HG03520 (cell line): ENCODE data around the gene PTPRD.
"Not testable (repeated sequence)": the region's sequence is repeated elsewhere in the genome, so short reads cannot be mapped to it uniquely, and the experiment has no call there.

ENCODE experiments used
- ATAC-seq: cut with Tn5 transposase; IDR thresholded peaks from one replicate; pipeline ENCODE4 v1.9.1; 2021; ENCODE audit warnings: mild to moderate bottlenecking, moderate library complexity; ENCODE audit not compliant: unreplicated experiment

The PTPRD gene

DNA sequence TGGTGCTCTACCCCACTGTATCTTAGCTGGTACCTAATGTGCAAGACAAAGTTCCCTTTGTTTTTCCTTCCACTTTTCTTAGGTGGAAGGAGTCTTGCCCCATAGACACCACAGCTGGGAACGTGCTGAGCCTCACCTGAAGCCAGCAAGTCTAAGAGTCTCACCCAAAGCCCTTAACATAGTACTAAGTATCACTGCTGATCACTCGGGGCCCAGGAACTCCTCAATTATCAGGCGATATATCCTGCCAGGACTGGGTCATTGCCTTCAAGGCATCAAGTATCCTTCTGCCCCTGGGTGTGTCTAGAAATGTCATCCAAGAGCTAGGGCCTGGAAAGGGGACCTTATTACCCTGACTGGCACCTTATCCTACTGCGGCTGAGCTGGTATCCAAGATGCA lies 123.9 kb downstream of the PTPRD start:
- ATAC-seq: no peak

DNA sequence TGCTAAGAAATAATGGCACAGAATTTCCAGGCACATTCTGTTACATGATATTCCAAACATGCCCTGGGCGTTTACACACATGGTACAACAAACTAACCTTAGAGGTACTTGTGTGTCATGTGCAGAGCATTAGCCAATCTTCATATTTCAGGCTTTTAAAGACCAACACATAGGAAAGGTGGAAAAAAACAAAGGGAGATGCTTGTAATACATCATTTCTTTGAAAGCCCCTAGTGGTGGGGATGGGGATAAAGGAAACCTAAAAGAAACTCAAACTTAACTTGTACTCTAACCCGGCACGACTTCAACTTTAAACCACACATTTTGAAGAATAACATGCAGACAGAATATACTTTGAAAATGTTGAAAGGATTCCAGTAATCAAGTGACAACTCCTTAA lies 133.6 kb downstream of the PTPRD start:
- ATAC-seq: no peak

DNA sequence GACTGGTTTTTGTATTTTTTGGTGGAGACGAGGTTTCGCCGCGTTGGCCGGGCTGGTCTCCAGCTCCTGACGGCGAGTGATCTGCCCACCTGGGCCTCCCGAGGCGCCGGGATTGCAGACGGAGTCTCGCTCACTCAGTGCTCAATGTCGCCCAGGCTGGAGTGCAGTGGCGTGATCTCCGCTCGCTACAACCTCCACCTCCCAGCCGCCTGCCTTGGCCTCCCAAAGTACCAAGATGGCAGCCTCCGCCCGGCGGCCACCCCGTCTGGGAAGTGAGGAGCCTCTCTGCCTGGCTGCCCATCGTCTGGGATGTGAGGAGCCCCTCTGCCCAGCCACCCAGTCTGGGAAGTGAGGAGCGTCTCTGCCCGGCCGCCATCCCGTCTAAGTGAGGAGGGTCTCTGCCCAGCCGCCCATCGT lies 163.6 kb downstream of the PTPRD start:
- ATAC-seq: not testable (repeated sequence)

DNA sequence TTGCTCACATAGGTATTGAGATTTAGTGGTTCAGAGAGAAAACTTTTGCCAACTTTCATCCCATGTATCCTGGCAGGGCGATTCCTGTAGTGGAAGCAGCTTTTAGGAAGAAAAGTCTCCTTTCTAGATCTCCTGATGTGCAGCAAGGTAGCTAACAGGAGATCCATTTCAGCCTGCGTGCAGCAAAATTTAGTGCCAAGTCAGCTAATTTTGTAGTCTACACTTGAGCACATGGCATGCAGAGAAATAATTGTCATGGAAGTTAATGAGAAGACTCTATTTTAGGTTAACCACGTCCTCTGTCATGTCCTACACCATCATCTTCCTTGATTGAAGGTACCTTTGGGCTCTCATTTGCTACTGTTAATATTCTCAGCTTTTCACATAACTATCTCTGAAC lies 165.8 kb downstream of the PTPRD start:
- ATAC-seq: no peak

DNA sequence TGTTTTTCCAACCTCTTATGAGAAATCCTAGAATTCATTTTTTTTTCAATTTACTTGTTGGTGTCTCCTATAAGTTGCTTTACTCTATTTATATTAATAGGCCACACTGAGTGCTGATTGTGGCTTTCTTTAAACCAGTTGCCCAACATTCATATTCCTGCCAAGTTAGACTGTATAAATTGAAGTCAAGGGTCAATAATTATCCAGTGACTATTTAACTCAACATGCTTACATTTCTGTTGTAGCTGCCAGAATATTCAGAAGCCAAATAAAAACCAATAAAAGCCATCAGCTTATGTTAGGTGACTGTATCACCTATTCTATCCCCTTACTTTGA lies 169.0 kb downstream of the PTPRD start:
- ATAC-seq: no peak

DNA sequence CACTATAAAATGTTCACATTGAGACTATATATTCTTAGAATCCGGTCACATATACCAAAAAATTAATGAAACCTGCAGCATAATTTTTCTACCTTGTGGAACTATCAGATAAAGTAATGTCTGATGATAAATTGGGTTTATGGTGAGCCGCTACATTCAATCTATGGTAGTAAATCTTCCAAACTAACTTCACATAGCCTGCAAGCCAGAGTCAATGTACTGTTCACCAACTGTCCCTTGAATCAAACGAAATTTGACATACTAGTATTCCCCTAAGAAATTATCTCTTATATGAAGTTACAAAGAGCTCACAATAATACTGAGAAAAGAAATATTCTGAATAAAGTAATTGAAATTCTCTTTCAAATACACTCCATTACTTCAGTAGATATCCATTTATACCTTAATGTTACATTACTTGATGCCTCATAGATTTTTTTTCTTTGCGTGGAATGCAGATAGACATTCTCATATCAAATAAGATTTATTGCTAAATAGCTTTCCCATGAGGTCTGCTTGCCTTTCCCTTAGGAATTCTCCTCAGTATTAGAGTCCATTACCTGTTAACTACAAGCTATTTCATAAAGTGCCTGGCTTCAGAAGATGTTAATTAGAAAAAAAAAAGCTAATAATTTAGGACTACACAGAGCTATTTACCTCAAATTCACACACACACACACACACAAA lies 169.5 kb downstream of the PTPRD start:
- ATAC-seq: no peak

DNA sequence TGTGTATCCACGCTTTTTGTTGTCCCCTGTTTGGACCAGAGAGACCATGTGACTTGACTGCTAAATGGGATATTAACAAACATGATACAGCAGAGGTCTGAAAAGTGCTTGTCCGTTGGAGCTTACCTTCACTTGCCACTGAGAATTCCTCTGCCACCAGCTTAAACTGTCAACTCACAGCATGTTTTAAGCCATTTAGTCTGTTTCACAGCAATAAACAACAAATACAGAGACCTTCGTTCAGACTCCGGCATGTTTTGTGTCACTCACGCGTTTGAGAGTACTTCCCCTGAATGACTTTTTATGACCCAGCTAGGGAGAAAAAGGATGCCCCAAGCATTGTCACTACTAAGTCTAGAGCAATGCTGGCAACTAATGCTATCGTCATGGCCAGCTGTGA lies 173.8 kb downstream of the PTPRD start:
- ATAC-seq: no peak

DNA sequence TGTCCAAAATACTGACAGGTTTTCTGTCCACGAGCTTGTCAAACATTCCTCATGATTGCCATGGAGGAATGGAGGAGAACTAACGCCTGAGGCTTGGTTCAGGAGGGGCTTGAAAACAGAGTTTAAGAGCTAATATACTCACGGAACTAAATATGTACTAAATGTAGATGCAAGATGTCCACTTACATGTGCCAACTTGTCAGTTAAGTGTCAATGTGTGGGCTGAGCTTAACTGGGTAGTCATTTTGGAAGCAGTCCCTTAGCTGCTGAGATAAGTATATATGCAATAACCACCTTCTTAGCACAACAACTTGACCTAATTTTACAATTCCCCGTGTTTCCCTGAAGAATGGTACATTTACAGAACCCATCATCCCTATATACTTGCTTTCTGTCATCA lies 176.0 kb downstream of the PTPRD start:
- no peak for ATAC-seq

DNA sequence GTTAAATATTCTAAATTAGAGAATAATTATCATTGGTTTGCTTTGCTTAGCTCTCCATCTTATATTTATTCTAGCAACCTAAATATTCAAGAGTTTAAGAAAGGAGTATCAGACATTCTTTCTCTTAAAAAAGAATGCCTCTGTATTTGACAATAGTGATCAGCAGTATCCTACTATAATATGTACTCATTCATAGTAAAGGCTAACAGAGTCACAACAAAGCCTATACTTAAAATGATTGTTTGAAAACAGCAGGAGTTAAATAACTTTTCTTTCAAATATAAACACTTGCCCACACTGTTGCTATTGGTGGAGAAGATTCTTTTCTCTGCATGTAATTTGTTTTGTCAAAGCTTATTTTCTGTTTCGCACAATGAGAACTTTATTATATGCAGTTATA lies 178.4 kb downstream of the PTPRD start:
- ATAC-seq: no peak

DNA sequence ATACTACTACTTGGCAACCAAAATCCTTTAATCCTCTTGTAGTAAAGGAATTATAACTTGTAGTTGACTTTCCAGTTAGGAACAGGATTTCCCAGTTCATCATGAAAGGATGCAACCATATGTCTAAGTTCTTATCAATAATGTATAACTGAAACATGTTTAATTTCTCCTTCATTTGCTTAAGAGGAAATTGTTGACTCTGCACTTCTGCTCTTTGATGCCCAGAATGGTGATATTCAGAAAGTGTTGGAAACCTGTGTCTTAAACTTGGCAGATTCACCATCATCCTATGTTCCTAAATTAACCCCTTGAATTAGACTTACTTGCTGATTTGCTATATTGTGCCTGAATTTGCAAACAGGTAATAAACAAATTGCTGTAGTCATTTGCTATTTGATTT lies 201.5 kb downstream of the PTPRD start:
- ATAC-seq: no peak

DNA sequence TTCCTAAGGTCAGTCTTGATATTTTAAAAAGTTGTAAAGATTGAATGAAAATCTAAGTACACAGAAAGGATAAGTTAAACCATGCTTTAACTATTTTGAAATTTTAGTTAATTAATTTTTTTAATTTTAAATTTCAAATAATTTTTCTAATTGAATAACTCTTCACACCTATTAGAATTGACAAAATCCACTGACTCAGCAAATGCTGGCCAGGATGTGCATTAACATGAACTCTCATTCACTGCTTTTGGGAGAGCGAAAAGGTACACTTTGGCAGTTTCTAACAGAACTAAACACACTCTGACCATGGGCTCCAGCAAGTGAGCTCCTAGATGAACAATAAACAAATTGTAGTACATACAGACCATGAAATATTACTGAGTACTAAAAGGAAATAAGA lies 209.5 kb downstream of the PTPRD start:
- no peak for ATAC-seq

DNA sequence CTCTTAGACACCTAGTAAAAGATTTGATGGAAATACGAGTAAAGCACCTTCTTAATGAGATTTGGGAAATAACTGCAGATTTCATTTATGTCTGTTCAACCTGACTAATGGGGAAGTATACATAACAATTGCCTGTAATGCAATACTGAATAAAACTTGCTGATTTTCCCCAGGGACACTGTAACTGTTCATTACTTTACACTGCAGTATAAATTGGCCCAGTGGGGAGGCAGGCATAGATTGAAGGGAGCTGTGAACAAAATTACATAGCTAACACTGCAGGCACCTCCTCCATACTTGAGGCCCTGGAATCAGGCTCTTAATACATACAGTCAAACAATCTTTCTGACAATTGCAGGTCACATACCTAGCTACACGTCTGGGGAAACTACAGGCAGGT lies 216.2 kb downstream of the PTPRD start:
- ATAC-seq: no peak

DNA sequence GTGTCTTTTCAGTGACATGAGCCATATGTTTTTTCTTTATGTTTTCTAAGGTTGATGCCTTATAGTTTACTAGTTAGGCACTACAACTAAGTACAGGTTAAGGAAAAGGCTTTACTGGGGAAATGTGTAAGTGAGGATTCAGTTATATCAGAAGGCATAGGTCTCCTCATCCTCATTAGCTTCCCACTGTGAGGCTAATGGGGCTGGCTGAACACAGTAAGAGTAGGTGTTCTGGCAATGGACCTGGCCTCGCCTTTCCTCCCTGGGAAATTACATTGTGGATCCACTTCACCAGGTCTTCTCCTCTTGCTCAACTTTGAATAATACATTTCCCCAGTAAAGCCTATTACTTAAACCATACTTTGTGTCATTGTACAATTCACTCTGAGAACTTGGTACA lies 225.5 kb downstream of the PTPRD start:
- no peak for ATAC-seq

DNA sequence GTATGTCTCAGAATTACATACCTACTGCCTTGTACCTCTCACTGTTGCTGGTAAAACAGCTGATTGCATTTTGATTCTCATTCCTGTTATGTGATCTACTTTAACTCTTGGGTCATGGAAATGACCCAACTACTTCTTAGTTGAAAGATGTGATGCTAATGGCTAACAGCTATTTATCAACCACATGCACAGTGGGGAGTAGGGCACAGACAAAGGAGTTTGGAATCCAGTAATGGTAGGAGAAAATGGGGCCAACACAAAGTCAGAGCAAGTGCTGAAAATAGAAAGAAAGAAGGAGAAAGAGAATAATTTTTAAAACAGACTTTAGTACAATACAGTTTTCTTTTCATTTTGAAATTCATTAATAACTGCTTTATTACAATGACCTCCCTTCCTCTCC lies 241.0 kb downstream of the PTPRD start:
- ATAC-seq: no peak

DNA sequence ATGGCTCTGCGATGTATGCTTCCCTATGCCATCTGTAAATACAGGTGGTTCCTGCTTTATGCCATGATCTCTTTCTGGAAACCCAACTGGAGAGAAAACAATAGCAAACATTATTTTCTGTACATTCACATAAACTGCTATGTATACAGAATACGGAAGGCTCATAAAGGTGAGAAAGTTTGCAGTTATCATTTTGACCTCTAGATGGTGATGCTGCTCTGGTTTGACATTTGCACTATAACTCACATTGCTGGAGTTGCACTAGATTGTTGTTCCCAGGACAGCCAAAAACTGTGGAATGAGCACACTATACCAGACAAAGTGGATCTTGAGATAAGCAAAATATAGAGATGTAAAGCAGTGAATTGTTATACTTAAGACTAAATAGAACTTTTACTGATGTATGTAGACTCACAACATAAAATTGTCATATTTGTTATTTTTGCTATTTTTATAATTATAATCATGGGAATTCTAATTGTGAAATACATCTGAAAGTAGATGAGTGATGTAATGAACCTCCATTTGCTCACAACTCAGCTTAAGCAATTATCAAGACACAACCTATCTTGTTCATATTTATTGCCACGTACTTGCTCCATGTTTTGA lies 246.5 kb downstream of the PTPRD start:
- ATAC-seq: peak; percentile 90

DNA sequence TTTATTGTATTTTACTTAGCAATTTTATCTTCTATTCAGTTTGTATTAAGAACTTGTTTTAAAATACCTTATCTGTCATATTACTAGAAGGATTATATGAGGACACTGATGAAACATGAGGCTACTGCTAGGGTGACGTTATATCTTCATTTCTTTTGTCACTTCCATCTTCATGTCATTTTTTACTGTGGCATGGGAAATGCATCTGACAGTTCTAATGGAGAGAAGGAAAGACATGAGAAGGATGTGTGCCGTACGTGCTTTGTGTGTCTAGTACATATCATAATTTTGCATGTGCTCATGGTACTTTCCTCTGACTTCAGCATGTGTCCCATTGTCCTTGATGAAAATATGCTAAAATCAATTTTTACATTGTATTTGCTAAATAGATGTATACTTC lies 258.2 kb downstream of the PTPRD start:
- no peak for ATAC-seq

DNA sequence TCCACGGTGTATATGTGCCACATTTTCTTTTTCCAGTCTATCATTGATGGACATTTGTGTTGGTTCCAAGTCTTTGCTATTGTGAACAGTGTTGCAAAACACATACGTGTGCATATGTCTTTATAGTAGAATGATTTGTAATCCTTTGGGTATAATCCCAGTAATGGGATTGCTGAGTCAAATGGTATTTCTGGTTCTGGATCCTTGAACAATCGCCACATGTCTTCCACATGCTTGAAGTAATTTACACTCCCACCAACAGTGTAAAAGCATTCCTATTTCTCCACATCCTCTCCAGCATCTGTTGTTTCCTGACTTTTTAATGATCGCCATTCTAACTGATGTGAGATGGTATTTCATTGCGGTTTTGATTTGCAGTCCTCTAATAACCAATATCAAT lies 267.2 kb downstream of the PTPRD start:
- not testable (repeated sequence) for ATAC-seq

DNA sequence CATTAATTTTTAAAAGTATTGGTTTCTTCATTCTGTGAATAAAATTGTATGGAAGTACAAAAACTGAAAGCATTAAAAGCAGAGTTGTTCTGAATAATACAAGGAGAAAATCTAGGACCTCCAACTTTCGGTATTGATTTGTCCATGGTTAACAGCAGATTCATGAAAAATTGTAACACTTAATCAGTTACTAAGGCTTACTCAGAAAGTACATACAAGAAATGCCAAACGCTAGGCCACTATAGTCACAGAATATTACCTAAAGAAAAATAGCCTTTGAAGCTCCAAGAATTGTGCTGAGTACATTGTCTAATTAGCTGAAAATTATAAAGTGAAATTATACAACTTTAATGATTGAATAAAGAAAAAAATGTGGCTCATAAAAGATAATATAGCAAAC lies 271.7 kb downstream of the PTPRD start:
- ATAC-seq: no peak

DNA sequence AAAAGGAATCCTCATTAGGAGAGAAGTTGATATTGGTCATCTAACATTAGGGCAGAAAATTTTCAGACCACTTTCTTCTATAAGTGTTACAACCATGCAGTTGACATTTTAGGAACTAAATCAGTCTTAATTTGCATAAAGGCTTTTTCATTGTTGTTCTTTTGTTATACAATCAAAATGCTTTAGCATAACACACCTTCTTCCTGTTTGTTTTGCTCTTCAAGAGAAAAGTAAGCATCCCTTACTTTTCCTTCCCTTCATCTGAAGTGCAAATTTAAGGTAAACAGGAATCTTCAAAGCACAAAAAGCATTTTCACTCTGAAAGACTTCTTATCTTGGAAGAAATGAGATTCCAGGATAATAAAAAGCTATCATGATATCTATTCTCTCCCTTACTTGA lies 273.6 kb downstream of the PTPRD start:
- ATAC-seq: no peak

DNA sequence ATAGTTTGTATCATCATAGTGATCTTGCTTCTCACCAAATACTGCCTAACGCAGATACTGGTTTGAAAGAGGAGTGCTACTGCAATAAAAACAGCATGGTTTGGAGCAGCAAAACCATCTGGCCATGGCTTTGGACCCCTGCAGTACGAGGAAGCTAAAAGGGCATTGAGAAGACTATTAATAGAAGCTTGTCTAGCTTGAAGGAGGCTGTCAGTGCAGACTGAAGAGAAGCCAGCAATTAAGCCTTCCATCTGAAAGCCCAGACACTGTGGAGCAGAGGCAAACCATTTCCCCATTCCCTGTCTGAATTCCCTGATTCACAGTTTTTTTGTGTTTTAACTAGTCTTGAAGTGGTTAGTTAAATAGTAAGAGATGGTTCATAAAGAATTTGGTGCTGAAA lies 281.6 kb downstream of the PTPRD start:
- no peak for ATAC-seq

DNA sequence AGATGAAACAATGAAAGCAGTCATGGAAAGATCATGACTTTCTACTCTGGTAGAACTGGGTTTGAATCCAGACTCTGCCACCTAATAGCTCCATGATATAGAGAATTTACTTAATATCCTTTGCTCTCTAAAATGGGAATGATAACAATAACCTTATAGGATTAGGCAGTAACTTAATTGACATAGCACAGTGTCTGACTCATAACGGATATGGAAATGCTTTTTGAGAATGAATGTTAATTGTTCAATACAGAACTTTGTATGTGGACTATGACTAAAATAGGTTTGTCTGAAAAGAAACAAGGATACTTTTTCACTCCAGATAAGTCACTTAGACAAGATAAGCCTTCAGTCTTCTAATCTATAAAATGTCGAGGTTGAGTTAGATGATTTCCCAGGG lies 330.7 kb downstream of the PTPRD start:
- no peak for ATAC-seq

DNA sequence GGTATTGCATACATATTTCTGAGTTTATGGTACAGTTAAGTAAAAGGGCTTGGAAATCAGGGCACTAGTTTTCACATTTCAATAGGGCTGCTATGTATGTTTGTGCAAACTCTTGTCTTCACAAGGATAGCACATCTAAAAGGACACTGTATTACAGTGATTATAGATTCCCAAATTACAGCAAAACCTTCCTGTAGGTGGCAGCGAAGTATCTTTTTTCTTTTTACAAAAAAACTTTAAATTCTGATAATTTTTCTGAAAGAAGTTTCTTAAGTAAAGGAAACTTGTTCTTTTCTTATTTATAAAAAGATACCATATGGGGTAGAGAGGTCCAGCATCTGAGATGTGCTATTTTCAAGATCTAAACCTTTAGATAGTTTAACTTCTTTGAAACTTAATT lies 337.8 kb downstream of the PTPRD start:
- ATAC-seq: no peak

DNA sequence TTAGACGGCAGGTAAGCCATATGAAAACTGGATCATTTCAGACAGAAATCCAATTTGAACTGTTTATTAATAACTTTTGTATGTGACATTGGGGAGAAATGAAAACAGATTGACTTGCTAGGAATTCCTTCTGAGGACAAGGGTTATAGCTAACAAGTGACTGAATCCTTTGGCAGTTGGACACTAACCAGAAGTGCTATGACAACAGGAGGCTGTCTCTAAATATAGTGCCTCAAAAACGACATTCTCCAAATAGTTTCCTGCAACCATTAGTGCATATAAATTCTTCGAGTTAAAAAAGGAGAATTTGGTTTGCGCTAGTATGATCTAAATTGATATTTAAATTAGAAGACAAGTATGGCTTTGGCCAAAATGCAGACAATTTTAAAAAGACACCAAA lies 338.6 kb downstream of the PTPRD start:
- no peak for ATAC-seq
